Measurements from ENCODE around the gene ERN2. TPM values are rescaled to one million over a fixed set of nuclear protein-coding genes. Genes with fewer than 3 reads are reported as not detected.

The ERN2 gene
- not detected in 2 replicates for total RNA-seq

DNA sequence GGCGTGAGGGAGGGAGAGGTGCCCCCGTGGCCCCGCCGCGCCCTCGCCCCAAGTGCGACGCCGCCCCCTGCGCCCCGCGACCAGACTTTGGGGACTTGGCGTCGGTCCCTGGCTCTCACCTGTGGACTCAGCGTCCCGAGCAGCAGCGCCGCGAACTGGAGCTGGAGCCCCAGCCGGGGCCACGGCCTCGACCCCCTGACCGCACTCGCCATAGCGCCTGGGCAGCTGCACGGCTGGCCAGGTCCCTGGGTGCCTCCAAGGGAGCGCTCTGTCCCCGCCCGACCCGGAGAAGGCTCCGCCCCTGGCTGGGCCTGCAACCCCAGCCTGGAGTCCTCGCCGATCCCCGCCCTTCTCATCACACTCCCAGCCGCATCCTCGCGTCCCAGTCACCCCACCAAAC, at the start of gene ERN2:
ERN2 (minus strand) TSS at position 247 of the 400 bp plus-strand sequence; CDS start at position 212, 35 bp downstream.

DNA sequence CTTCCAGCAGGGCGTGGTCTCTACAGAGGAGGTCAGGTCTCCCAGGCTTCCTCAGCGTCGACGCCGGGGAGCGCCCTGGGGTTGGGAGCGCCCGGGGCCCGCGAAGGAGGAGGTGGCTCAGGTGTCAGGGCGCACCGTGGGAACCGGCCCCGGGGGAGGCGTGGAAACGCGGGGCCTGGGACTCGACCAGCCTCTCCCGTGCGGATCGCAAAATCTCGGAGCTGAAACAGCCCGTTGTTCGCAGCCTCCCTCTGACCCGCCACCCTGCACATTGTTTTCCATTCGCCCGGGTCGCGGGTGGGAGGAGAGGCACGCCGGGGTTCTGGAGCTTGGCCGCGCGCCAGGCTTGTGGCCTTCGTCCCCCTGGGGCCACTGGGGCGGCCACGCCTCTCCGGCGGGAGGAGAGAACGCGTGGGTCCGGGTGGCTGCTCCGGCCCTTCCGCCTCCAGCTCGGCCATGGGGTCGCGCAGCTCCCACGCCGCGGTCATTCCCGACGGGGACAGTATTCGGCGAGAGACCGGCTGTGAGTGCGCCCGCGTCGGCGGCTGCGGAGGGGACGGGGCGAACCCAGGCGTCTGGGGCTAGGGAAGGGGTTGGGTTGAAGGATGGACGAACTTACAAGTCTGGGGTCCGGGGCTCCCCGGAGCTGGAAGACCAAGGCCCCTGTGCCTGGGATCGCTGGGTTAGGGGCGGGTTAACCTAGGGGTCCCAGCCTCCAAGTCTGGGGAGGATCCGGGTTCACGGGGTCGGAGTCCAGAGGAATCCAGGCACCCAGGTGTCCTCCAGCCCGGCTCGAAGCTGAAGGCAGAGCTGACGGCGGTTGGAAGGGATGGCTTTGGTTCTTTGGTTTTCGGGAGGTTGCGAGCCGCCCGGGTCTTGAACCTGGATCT, 41.8 kb upstream of the ERN2 start, which contains the start of gene CHP2:
CHP2 (plus strand) TSS at position 433 of the 890 bp plus-strand sequence; CDS start at position 457, 24 bp downstream.

DNA sequence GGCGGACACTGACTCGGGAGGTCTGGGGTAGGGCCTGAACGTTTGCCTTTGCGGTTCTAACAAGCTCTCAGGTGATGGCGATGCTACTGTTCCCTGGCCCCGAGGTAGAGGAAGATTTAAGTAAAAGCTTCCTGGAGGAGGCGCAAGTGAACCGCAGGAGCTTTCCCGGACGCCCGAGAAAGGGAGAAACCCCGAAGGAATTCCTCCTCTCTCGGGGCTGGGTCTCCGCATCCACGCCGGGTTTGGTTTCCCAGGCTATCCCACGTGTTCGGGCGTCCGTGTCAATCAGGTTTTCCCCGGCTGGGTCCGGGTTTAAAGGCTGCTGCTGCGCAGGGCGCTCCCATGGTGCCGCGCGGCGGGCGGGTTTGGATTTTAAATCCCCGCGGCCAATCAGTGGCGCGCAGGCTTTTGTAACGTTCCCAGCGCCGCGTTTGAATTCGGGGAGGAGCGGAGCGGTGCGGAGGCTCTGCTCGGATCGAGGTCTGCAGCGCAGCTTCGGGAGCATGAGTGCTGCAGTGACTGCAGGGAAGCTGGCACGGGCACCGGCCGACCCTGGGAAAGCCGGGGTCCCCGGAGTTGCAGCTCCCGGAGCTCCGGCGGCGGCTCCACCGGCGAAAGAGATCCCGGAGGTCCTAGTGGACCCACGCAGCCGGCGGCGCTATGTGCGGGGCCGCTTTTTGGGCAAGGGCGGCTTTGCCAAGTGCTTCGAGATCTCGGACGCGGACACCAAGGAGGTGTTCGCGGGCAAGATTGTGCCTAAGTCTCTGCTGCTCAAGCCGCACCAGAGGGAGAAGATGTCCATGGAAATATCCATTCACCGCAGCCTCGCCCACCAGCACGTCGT, 34.4 kb downstream of the ERN2 start, which contains the start of gene PLK1:
PLK1 (plus strand) TSS at position 460 of the 844 bp plus-strand sequence; CDS start at position 504, 44 bp downstream.

DNA sequence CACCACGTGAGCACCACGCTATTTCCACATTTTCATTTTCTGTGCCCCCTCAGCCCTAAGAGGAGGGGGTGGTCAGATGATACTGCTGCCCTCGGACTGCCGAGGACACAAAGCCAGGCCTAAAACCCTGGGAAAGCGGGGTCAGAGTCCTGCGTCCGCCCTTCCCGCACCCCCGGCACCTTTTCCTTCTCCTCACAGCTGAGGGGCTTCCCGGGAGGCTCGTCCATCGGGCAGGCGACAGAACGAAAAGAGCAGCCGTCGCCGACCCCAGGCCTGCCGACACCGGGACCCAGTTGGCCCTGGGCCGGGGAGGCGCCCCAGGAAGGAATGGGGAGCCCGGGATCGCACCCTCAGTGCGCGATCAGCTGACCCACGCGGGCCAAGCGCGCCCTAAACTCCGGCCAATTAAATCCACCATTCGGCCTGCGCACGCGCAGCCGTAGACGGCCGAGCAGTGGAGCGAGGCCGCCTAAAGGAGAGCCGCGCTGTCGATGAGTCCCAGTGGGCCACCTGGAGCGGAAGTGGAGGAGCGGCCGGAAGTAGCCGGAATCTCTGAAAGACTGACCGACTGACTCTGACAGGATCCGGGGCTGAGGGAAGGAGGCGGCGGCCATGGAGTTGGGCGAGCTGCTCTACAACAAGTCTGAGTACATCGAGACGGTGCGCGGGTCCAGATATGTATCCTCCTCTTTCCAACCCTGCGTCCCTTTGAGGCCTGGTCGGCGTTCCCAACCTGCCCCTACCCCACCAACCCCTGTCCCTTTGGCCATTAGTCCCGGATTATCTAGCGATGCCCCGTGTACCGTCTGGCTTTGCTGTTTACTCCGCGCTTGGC, 71.9 kb downstream of the ERN2 start, which contains the start of the genes DCTN5 and PALB2:
DCTN5 (plus strand) TSS at position 536 of the 835 bp plus-strand sequence; CDS start at position 613, 77 bp downstream.
PALB2 (minus strand) TSS at position 380 of the 835 bp plus-strand sequence; CDS start at position 227, 153 bp downstream.

Other genes starting within 250 kb of the ERN2 start
- gene GGA2, start 202.7 kb downstream of the ERN2 start, total RNA-seq = 17.9 and 23.3 TPM in 2 replicates
- 18.4 and 23.5 TPM in 2 replicates for gene EARS2, start 155.9 kb downstream of the ERN2 start, total RNA-seq
- gene UBFD1, start 155.5 kb downstream of the ERN2 start, total RNA-seq = 55.2 and 74.1 TPM in 2 replicates
- gene NDUFAB1, start 116.9 kb downstream of the ERN2 start, total RNA-seq = 102 and 124 TPM in 2 replicates
- gene PALB2, start 71.9 kb downstream of the ERN2 start, total RNA-seq = 7.1 and 7.9 TPM in 2 replicates
- gene DCTN5, start 71.8 kb downstream of the ERN2 start, total RNA-seq = 54.0 and 55.7 TPM in 2 replicates
- 9.4 and 22.8 TPM in 2 replicates for gene PLK1, start 34.3 kb downstream of the ERN2 start, total RNA-seq
- gene CHP2, start 41.8 kb upstream of the ERN2 start, total RNA-seq = not detected in 2 replicates
- gene PRKCB, start 122.8 kb upstream of the ERN2 start, total RNA-seq = 0.09 TPM in 1 of 2 replicates, not detected in the other

Measured in endothelial cell of coronary artery (primary cell).